ENCODE results near the gene ADAT1. TPM values are rescaled to one million over a fixed set of nuclear protein-coding genes. Genes with fewer than 3 reads are reported as not detected.

The ADAT1 gene
- total and polyA plus RNA-seq, 2 of the 8 experiments (the other 6 are each of a cell fraction or from before 2014, with no cell fraction given): 30.7 to 44.7 TPM

DNA sequence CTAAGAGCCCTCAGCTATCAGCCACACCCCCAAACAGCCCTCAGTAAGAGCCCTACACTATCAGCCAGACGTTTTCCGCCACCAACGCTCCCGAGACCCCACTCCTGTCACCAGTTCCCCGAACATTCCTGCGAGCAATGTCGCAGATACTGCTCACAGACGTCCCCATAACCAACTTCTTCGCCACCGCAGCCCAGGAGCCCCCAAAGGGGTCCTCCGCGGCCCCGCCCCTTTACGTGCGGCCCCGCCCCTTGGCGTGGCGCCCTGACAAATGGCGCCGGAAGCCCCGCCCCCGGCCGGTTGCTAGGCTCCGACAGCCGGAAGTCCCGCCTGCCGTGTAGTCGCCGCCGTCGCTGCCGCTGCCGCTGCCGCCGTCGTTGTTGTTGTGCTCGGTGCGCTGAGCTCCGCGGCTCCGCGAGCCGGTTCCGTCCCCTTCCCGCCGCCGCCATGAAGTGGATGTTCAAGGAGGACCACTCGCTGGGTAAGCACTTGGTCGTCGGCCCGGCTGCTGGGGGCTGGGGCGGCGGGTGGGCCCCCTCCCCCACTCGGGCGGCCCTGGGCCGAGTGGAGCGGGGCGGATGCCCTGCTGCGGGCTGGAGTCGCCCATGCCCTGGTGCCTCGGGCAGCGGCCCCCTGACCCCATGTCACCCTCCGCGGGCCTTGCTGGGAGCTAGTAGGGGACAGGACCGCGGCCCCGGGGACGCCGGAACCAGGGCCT, 56.9 kb downstream of the ADAT1 start, which contains the start of gene GABARAPL2 (continued):
- TF ChIP-seq SIN3A (conservative IDR thresholded peaks at IDR 0.05 in 1 of 2, IDR thresholded peaks at IDR 0.05 in 1 of 2; ENCODE audit: low read depth in 1 of 2, low read length in 2 of 2) (peak; percentile 22 to 62; a peak in 2 of 4 replicates), PHF8 (conservative IDR thresholded peaks at IDR 0.05; ENCODE audit: low read depth, low read length) (peak; percentile 78), ASH2L (IDR thresholded peaks at IDR 0.05; ENCODE audit: low read length) (peak; percentile 88), CTBP2 (IDR thresholded peaks at IDR 0.05; ENCODE audit: borderline replicate concordance, insufficient read depth, insufficient read length, low read length) (no peak), KDM5A (IDR thresholded peaks at IDR 0.05; ENCODE audit: low read length) (0 out of 2 replicates have a peak, but pooled peaks have one; percentile 25), JUND (IDR thresholded peaks at IDR 0.05; ENCODE audit: low read length) (no peak), SP4 (IDR thresholded peaks at IDR 0.05; ENCODE audit: low read length) (no peak), TEAD4 (IDR thresholded peaks at IDR 0.05; ENCODE audit: low read depth, low read length) (no peak), RBBP5 (IDR thresholded peaks at IDR 0.05; ENCODE audit: borderline replicate concordance, low read depth, low read length) (no peak; the same call in 1 of the 2 replicates), SUZ12 (IDR thresholded peaks at IDR 0.05; ENCODE audit: low read length) (no peak), SP2 (IDR thresholded peaks at IDR 0.05; ENCODE audit: low read length) (peak; percentile 29; the same call in 1 of the 2 replicates), HDAC2 (IDR thresholded peaks at IDR 0.05; ENCODE audit: borderline replicate concordance in 1 of 2, low read depth in 2 of 2, low read length in 2 of 2) (no peak; a peak in 1 of 4 replicates), EGR1 (IDR thresholded peaks at IDR 0.05; ENCODE audit: borderline replicate concordance, low read depth, low read length) (0 out of 2 replicates have a peak, but pooled peaks have one; percentile 10), KDM1A (IDR thresholded peaks at IDR 0.05; ENCODE audit: borderline replicate concordance, low read length) (no peak), ZNF274 (IDR thresholded peaks at IDR 0.05; ENCODE audit: borderline replicate concordance, extremely low read depth, low read length) (no peak), RAD21 (IDR thresholded peaks at IDR 0.05 in 1 of 2, conservative IDR thresholded peaks at IDR 0.05 in 1 of 2; ENCODE audit: low read depth in 2 of 2, low read length in 2 of 2) (peak in 1 of 2 experiments; percentile 0; a peak in 1 of 4 replicates), TAF1 (IDR thresholded peaks at IDR 0.05; ENCODE audit: low read depth, low read length) (peak; percentile 53; the same call in 1 of the 2 replicates), POU5F1 (IDR thresholded peaks at IDR 0.05; ENCODE audit: low read depth, low read length) (no peak), CEBPB (IDR thresholded peaks at IDR 0.05; ENCODE audit: low read depth, low read length) (no peak), CREB1 (IDR thresholded peaks at IDR 0.05) (peak; percentile 51; the same call in 1 of the 2 replicates), NRF1 (IDR thresholded peaks at IDR 0.05; ENCODE audit: low read depth, low read length) (no peak), TBP (IDR thresholded peaks at IDR 0.05; ENCODE audit: low read depth, low read length) (no peak; the same call in 1 of the 2 replicates)
- TF ChIP-seq, protein P1, sequence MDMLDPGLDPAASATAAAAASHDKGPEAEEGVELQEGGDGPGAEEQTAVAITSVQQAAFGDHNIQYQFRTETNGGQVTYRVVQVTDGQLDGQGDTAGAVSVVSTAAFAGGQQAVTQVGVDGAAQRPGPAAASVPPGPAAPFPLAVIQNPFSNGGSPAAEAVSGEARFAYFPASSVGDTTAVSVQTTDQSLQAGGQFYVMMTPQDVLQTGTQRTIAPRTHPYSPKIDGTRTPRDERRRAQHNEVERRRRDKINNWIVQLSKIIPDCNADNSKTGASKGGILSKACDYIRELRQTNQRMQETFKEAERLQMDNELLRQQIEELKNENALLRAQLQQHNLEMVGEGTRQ (IDR thresholded peaks at IDR 0.05; ENCODE audit: low read length): no peak

All from H1 (cell line).